Psoas muscle (tissue), 8 donors: ENCODE data around the gene FMO3. TPM values are rescaled to one million over a fixed set of nuclear protein-coding genes. Genes with fewer than 3 reads are reported as not detected.
A peak's percentile ranks its signal among the peaks of the same experiment; 100 is the strongest.

ENCODE experiments used
- ATAC-seq, 4 donors: fragments of 200-7000 bp; cut with Tn5 transposase; one replicate each; pipeline ENCODE4 v1.9.1; 2020; ENCODE audit warnings: moderate library complexity in 3 of 4, mild to moderate bottlenecking in 2 of 4
- DNase-seq, 2 donors: peaks; one replicate each; pipeline ENCODE4 v3.0.0-alpha.2; 2020
- H3K27ac ChIP-seq: fragments of 200-600 bp; one replicate; pipeline ENCODE4 v1.8.0; 2022
- H3K27me3 ChIP-seq, 3 donors: fragments of 200-600 bp in 1 of 3; one replicate each; pipeline versions ENCODE4 v1.6.1 to v1.8.0; 2013 to 2022; ENCODE audit warnings: low read length in 2 of 3, mild to moderate bottlenecking in 2 of 3, moderate library complexity in 1 of 3; ENCODE audit not compliant: insufficient read depth in 3 of 3
- H3K36me3 ChIP-seq, 2 donors: fragments of 200-600 bp in 1 of 2; one replicate each; pipeline versions ENCODE4 v1.6.1 to v1.8.0; 2013 to 2022; ENCODE audit warnings: low read depth in 1 of 2, mild to moderate bottlenecking in 1 of 2, moderate library complexity in 1 of 2; ENCODE audit not compliant: insufficient read depth in 1 of 2
- H3K4me1 ChIP-seq: fragments of 200-600 bp; one replicate; pipeline ENCODE4 v1.8.0; 2022
- H3K4me3 ChIP-seq: fragments of 200-600 bp; one replicate; pipeline ENCODE4 v1.8.0; 2022; ENCODE audit warnings: mild to moderate bottlenecking
- H3K9me3 ChIP-seq: fragments of 200-600 bp; one replicate; pipeline ENCODE4 v1.8.0; 2022
- CTCF ChIP-seq: fragments of 200-600 bp; IDR thresholded peaks from one replicate; pipeline ENCODE4 v1.8.0; 2022; ENCODE audit warnings: antibody characterized with exemption
- WGBS, 3 donors: extraction: QIAGEN DNeasy Blood & Tissue Kit; methylation state at CpG; one replicate each; pipeline versions ENCODE4 v1.1.6 to v1.1.7; 2013; 5-methylcytosine and 5-hydroxymethylcytosine counted together
- intact Hi-C, 2 donors: fragments of 100-400 bp; cut with DNase I; formaldehyde crosslinking; loops; one replicate each; pipeline versions ENCODE4 v1.11.0 to v1.14.2; 2022
- polyA plus RNA-seq, 3 donors: library from polyadenylated mRNA; stranded (reverse); fragments of 200-250 nt; gene quantifications; one replicate each; pipeline ENCODE4 v1.2.3, GENCODE V29; 2013
- total RNA-seq, 4 donors: library from RNA; stranded (reverse); fragmentation: NEBNext Ultra II Directional in 2 of 4; extraction: Animal tissue kit (Norgen Biotek cat#: 25700) in 2 of 4; gene quantifications; one replicate each; pipeline versions ENCODE4 v1.2.1 to v1.2.4, GENCODE V29; 2021 to 2023
- donor health status: healthy with polysubstance abuse.
- donor health status: DM: no; HTN: no; CAD: no; lungs with moderate emphysema.
- donor health status: Bipolar disorder and iron deficiency.
- donor health status: healthy.
- donor health status: DM: yes; HTN: yes; CAD: no.
- donor health status: DM: no; HTN: no; CAD: no.
- donor health status: DM: no; HTN: no; CAD: no.
- donor health status: DM: yes; HTN: yes; CAD: no.

Gene FMO3
- total and polyA plus RNA-seq, 7 donors: 0.48 to 3.6 (median 1.4) TPM

DNA sequence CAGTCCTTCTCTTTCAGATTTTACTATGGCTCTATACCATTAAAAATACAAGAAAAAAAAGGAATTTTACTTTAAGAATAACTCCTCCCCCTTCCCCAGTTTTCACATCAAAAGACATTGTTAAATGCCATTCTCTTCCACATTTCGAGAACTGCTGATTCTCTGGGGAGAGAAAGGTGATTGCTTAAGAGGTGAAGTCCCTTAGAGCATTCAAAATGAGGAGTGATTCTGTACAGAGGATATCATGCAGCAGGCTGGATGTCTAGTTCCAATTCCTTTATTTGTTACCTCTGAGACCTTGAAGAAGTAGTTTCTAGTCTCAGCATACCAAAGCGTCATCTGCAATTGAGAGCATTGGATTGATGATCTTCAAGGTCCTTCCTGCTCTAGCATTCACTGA, 46.9 kb downstream of the FMO3 start:
- Histone ChIP-seq H3K4me1 (peaks cover 8% of the 10 kb centered on the region), H3K27ac (no peak overlapping the region)
- intact Hi-C loops: loop anchor here in 1 of 2 donors (5.0 kb wide), 1 partner anchor 45 kb away; no protein-coding TSS in a partner anchor

DNA sequence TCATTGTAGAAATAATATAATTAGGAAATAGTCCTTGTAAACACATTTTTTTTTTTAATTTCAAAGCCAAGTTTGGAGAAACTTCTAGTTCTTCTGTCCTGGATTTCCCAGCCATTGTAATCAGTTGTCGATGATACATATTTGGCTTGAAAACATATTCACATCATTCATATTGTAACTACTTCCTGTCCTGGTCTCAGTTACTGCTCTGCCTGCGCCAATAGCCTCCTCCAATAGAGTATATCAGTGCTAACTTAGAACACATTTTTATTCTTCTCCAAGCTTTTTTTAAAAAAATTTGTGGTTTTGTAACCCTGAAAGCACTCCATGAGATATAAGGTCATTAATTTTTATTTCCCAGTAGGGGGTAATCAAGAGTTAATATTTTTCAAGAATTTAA, 48.3 kb downstream of the FMO3 start:
- TF ChIP-seq CTCF: no peak
- intact Hi-C loops: loop anchor here in 1 of 2 donors (5.0 kb wide), 1 partner anchor 43 kb away; no protein-coding TSS in a partner anchor
- WGBS, 3 donors: 41 to 43% (median 43%) methylated on average over 2 of the region's 2 CpGs
- DNase-seq: no peak
- Histone ChIP-seq H3K36me3 (no peaks in the 10 kb centered on the region), H3K9me3 (no peaks in the 10 kb centered on the region), H3K27me3 (no peaks in the 10 kb centered on the region), H3K27ac (no peak overlapping the region), H3K4me1 (peaks cover 8% of the 10 kb centered on the region), H3K4me3 (no peak overlapping the region)
- peak in 1 of 4 donors; percentile 21 for ATAC-seq

More for the DNA sequence above, 46.9 kb downstream of the FMO3 start:
- no peak for TF ChIP-seq CTCF
- H3K27me3 ChIP-seq: no peaks in the 10 kb centered on the region
- no peak overlapping the region for H3K4me3 ChIP-seq
- no peak for DNase-seq
- 49 to 61% (median 55%) methylated on average over 2 of the region's 2 CpGs for WGBS, 3 donors
- no peak for ATAC-seq
- no peaks in the 10 kb centered on the region for H3K9me3 ChIP-seq
- H3K36me3 ChIP-seq: no peaks in the 10 kb centered on the region

- H3K9me3 ChIP-seq: no peaks in the 10 kb centered on the region
- ATAC-seq (no peak), DNase-seq (no peak)
- peaks cover 8% of the 10 kb centered on the region for H3K4me1 ChIP-seq
- intact Hi-C loops: loop anchor here in 1 of 2 donors (5.0 kb wide), 1 partner anchor 42 kb away; no protein-coding TSS in a partner anchor
- no peak overlapping the region for H3K4me3 ChIP-seq
- WGBS, 3 donors: 80 to 94% (median 82%) methylated on average over 4 of the region's 4 CpGs
- H3K27me3 ChIP-seq: no peaks in the 10 kb centered on the region
- no peaks in the 10 kb centered on the region for H3K36me3 ChIP-seq
- peak overlapping the region; percentile 75 for H3K27ac ChIP-seq
- no peak for TF ChIP-seq CTCF
These were observed 49.2 kb downstream of the FMO3 start for GRCh38 chr1:171139890-171140289.

- DNase-seq (peak; percentile 44 to 66), ATAC-seq (peak in 3 of 4 donors; percentile 26 to 51 (median 27))
- H3K36me3 ChIP-seq: no peaks in the 10 kb centered on the region
- intact Hi-C loops: no loop called here
- H3K27ac ChIP-seq: peak overlapping the region; percentile 75
- H3K4me3 ChIP-seq: no peak overlapping the region
- WGBS, 3 donors: 47 to 66% (median 56%) methylated on average over 5 of the region's 5 CpGs
- no peaks in the 10 kb centered on the region for H3K27me3 ChIP-seq
- H3K9me3 ChIP-seq: no peaks in the 10 kb centered on the region
- no peak for TF ChIP-seq CTCF
- peaks cover 8% of the 10 kb centered on the region for H3K4me1 ChIP-seq
These were observed 49.7 kb downstream of the FMO3 start for GRCh38 chr1:171140401-171140800.
